GM21423 (cell line): ENCODE data around the gene POLD1.
"Not testable (repeated sequence)": the region's sequence is repeated elsewhere in the genome, so short reads cannot be mapped to it uniquely, and the experiment has no call there.

ENCODE experiments used
- ATAC-seq: cut with Tn5 transposase; IDR thresholded peaks from one replicate; pipeline ENCODE4 v1.9.1; 2021; ENCODE audit warnings: mild to moderate bottlenecking, moderate library complexity; ENCODE audit not compliant: unreplicated experiment

The POLD1 gene

GRCh38 chr19:50433201-50434180, 49.3 kb downstream of the POLD1 start:
- ATAC-seq, result no peak

- no peak for ATAC-seq
These were observed 50.4 kb downstream of the POLD1 start for GRCh38 chr19:50434525-50434924.

- ATAC-seq, result no peak
These were observed 51.1 kb downstream of the POLD1 start for GRCh38 chr19:50435221-50435620.

GRCh38 chr19:50435627-50436026, 51.5 kb downstream of the POLD1 start:
- ATAC-seq, result no peak

- no peak for ATAC-seq
These were observed 53.8 kb downstream of the POLD1 start for GRCh38 chr19:50437862-50438449.

GRCh38 chr19:50439130-50439529, 55.0 kb downstream of the POLD1 start:
- ATAC-seq, result not testable (repeated sequence)

- ATAC-seq, result no peak
These were observed 59.9 kb downstream of the POLD1 start for GRCh38 chr19:50444059-50444458.

- ATAC-seq, result no peak
These were observed 62.9 kb downstream of the POLD1 start for GRCh38 chr19:50447053-50447452.

GRCh38 chr19:50447750-50448149, 63.6 kb downstream of the POLD1 start:
- ATAC-seq, result no peak

GRCh38 chr19:50449236-50449899, 65.2 kb downstream of the POLD1 start:
- no peak for ATAC-seq

- ATAC-seq, result no peak
These were observed 66.4 kb downstream of the POLD1 start for GRCh38 chr19:50450369-50451222.

- ATAC-seq, result no peak
These were observed 67.0 kb downstream of the POLD1 start for GRCh38 chr19:50451223-50451534.

GRCh38 chr19:50453243-50453642, 69.1 kb downstream of the POLD1 start:
- ATAC-seq, result no peak

- ATAC-seq, result no peak
These were observed 71.8 kb downstream of the POLD1 start for GRCh38 chr19:50455992-50456391.

- no peak for ATAC-seq
These were observed 73.2 kb downstream of the POLD1 start for GRCh38 chr19:50457300-50457699.

- ATAC-seq, result no peak
These were observed 74.4 kb downstream of the POLD1 start for GRCh38 chr19:50458396-50459066.

- ATAC-seq, result no peak
These were observed 74.9 kb downstream of the POLD1 start for GRCh38 chr19:50459067-50459456.

- ATAC-seq, result no peak
These were observed 75.5 kb downstream of the POLD1 start for GRCh38 chr19:50459638-50460037.

GRCh38 chr19:50460161-50460765, 76.1 kb downstream of the POLD1 start:
- peak; percentile 55 for ATAC-seq
